Frontal cortex (tissue), 4 donors: ENCODE measurements around the gene HOXA10. TPM values are rescaled to one million over a fixed set of nuclear protein-coding genes. Genes with fewer than 3 reads are reported as not detected.
A peak's percentile ranks its signal among the peaks of the same experiment; 100 is the strongest.

ENCODE experiments used
- DNase-seq, 2 donors: peaks; one replicate each; pipeline ENCODE4 v3.0.0; 2012; ENCODE audit warnings: low spot score in 2 of 2
- FAIRE-seq: peaks from 2 replicates; lab custom pipeline; 2012; peaks lifted over from hg19 to GRCh38; lab: Jason Lieb, UNC
- total RNA-seq: library from RNA; depleted of rRNA; stranded (reverse); fragments of >200 nt; gene quantifications from one replicate; pipeline ENCODE4 v1.2.3, GENCODE V29; 2014
- donor health status: control.
- donor health status: control.
- donor health status: control.

Gene HOXA10
- total RNA-seq, 1 donor from 2014 or later, result not detected

- DNase-seq (no peak), FAIRE-seq (no peak)
These were observed 24.1 kb downstream of the HOXA10 start for GRCh38 chr7:27149842-27150567.

- FAIRE-seq, result no peak
These were observed 25.1 kb downstream of the HOXA10 start for GRCh38 chr7:27148756-27149641.

DNA sequence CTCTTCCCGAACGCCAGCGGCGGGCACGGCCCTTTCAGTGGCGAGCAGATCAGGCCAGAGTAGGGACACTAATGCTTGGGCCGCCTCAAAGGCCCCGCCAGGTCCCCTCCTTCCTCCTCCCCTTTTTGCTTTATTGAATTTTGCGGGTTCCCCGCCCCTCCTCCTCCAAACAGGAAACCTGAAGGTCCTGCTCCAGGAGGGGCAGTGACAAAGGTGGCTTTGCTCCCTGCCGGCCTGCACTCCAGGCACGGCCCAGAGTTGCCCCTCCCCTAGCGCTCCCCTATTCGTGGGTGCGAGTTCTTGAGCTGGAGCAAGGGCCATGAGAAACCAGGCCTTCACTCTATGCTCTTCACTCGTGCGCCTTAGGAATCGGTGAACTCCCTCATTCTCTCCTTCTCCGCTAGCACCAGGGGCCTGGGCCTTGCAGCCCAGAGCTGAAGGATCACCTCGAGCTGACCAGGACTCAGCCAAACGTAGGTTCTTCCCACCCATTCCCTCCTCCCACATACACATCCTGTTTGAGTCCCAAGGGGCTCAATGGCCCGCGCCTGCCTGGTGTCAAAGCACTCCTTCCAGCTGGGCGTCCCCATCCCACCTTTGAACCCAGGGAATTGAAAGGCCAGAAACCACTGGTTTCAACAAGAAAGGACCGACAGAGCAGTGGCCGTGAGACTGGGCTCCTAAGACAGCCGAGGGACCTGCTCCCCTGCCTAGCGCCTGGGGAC lies 25.9 kb downstream of the HOXA10 start:
- no peak for FAIRE-seq
- DNase-seq, result no peak

More at GRCh38 chr7:27148756-27149641, 25.1 kb downstream of the HOXA10 start:
- DNase-seq, result no peak

GRCh38 chr7:27147199-27148030 lies 26.7 kb downstream of the HOXA10 start, which contains the start of gene HOXA6:
Gene HOXA6, minus strand, starts transcription at chr7:27147774. Its CDS starts 25 bp downstream, at chr7:27147749.
- DNase-seq (no peak), FAIRE-seq (no peak)

DNA sequence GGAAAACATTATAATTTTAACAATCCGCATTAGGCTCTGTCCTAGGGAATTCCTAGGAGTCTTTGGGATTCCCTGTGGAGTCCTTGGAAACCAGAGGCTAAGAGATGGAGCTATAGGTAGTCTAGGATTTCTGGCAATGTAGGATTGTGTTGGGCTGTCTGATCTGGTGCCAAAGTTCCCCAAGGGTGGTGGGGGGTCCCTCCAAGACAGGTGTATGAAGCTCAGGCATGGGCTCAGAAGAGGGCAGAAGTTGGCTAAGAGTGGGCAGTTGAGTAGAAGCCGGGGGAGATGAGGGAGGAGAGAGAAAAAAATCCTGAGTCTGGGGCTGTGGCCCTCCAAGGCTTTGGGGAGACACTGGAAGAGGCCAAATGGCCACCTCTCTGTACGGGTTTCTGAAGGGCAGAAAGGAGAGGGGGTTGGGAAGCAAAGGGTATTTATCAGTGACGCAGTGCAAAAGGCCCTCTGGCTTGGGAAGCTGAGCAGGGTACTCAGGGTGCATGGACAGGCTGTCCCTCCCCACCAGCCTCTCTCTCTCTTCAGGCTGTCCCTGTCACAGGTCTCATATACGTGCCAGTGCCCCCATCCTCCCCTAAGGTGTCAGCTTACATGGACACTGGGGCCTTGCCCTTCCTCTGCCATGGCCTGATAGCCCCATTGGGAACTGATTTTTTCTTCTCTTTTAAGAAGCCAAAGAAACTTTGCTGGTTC lies 27.5 kb downstream of the HOXA10 start:
- peak in 1 of 2 donors; percentile 31 for DNase-seq
- no peak for FAIRE-seq

- DNase-seq (peak in 1 of 2 donors; percentile 15), FAIRE-seq (no peak)
These were observed 28.2 kb downstream of the HOXA10 start for GRCh38 chr7:27145914-27146412.

GRCh38 chr7:27145165-27145913 lies 28.8 kb downstream of the HOXA10 start:
- DNase-seq (peak in 1 of 2 donors; percentile 33), FAIRE-seq (no peak)

- DNase-seq, result no peak
- FAIRE-seq, result no peak
These were observed 29.3 kb downstream of the HOXA10 start for GRCh38 chr7:27144781-27145164.

- no peak for FAIRE-seq
- no peak for DNase-seq
These were observed 30.0 kb downstream of the HOXA10 start for GRCh38 chr7:27143950-27144780.

DNA sequence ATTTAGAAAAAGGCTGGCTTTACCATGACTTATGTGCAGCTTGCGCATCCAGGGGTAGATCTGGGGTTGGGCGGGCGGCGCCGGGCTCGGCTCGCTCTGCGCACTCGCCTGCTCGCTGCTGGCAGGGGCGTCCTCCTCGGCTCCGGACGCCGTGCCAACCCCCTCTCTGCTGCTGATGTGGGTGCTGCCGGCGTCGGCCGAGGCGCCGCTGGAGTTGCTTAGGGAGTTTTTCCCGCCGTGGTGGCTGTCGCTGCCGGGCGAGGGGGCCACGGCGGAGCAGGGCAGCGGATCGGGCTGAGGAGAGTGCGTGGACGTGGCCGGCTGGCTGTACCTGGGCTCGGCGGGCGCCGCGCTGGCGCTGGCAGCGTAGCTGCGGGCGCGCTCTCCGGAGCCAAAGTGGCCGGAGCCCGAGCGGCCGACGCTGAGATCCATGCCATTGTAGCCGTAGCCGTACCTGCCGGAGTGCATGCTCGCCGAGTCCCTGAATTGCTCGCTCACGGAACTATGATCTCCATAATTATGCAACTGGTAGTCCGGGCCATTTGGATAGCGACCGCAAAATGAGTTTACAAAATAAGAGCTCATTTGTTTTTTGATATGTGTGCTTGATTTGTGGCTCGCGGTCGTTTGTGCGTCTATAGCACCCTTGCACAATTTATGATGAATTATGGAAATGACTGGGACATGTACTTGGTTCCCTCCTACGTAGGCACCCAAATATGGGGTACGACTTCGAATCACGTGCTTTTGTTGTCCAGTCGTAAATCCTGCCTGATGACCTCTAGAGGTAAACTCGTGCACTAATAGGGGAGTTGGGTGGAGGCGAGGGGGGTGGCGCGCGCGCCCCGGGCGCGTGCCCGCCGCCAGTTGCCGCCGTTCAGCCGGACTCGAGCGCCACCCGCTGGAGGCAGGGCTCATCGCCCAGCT lies 30.8 kb downstream of the HOXA10 start, which contains the start of gene HOXA5:
Gene HOXA5 (minus strand): TSS at position 659 of the 927 bp plus-strand sequence. CDS start 74 bp downstream, at position 585.
- FAIRE-seq (no peak), DNase-seq (no peak)

GRCh38 chr7:27142580-27143022 lies 31.5 kb downstream of the HOXA10 start:
- DNase-seq, result no peak
- FAIRE-seq, result no peak

DNA sequence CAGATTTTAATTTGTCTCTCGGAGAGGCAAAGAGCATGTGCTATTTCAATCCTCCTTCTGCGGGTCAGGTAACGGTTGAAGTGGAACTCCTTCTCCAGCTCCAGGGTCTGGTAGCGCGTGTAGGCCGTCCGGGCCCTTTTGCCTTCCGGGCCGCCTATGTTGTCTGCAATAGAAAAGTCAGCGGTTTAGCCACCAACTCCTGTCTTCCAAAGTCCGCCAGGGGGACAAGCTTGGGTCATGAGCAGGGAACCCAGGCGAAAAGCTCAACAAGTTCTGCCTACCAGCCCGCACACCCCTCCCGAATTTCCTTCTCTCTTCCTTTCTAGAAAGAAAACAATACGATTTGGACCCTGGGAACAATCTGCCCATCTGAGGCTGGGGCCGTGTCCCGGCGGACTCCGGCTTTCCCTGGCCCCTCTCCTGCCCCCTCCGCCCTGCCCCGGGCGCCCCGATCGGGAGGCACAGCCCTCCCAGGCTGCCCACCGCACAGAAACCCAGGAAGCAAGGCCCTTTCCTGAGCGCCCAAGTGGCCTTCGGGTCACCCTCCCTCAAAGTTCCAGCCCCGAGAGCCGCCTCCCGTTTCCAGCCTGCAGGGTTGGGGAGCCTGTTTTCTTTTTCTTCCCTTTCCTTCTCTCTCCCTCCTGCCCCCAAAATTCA lies 32.1 kb downstream of the HOXA10 start:
- DNase-seq, result peak in 1 of 2 donors; percentile 42

DNA sequence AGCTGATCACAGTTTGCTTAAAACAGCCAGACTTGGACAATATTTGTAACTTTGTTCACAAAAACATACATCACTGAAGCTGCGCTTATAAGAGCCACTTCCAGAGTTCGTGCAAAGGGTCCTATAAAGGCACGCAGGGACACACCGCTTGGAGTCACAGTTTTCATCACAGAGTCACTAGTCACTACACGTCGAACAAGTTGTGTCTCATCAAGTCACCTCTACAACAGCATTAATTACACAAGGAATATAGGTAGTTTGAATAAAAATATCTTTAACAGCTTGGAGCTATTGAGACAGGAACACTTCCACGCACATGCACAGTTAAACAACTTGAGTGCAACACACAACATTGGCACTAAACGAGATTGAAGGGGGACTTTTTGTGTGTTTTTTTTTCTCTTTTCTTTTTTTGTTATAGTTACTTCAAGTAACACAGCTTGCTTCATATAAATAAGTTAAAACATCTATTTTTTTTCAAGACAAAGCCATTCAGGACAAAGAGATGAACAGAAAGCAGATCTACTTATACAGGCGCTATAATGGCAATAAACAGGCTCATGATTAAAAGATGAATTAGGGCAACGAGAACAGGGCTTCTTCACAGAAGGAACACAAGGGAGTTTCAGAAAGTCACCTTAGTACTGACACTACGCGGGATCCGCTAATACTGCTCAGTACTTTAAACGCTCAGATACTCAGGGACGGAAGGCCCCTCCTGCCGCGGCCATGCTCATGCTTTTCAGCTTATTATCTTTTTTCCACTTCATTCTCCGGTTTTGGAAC lies 32.8 kb downstream of the HOXA10 start:
- FAIRE-seq (no peak), DNase-seq (no peak)

More for the DNA sequence above, 32.1 kb downstream of the HOXA10 start:
- FAIRE-seq, result no peak

DNA sequence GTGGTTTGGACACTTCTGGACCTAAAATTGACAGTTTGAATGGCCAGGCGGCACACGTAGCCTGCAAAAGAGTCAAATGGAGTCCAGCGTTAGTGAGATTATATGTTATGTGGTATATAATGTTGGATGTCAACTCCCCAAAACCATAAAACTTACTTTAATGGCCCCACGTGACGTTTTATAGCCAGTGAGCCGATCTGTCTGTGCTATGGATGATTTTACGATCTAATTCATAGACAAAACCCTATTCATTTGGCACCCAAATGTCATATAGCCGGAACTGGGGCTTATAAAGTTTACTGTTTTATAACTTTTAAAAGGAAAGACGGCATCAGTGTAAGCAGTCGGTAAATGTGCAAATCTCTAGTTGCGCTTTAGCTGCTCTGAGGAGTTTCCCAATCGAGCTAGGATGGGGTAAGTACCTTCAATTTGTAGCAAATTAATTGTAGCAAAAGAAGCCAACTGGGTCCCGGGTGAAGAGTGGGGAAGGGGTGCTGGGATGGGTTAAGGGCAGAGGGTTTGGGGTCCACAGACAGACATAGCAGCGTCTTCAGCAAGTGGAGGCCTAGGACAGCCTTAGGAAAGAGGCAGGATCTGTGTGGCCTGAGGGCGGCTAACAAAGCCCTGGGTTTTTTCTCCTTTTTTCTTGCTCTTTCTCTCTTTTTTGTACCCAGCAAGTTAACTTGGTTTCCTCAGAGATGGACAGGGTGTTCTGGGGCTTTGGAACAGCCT lies 33.8 kb downstream of the HOXA10 start:
- DNase-seq (no peak), FAIRE-seq (no peak)
